T-helper 2 cell treated with Interferon-gamma antibody and Interleukin-4, amounts not matched to agents 5 μg/mL and 100 μg/mL, for 36 hours (primary cell): Measurements from ENCODE around the gene BPIFA1.

Source experiments
- DNase-seq: peaks from one replicate; pipeline ENCODE4 v3.0.0; 2021; ENCODE audit warnings: low spot score
- H3K27ac Mint-ChIP-seq: one replicate; pipeline ENCODE4 v1.8.0; 2021; ENCODE audit warnings: mild to moderate bottlenecking, mixed read lengths
- H3K27me3 Mint-ChIP-seq: one replicate; pipeline ENCODE4 v1.8.0; 2021; ENCODE audit warnings: low read depth, mixed read lengths
- H3K36me3 Mint-ChIP-seq: one replicate; pipeline ENCODE4 v1.8.0; 2021; ENCODE audit warnings: low read depth, mixed read lengths
- H3K4me1 Mint-ChIP-seq: one replicate; pipeline ENCODE4 v1.8.0; 2021; ENCODE audit warnings: low read depth, mixed read lengths
- H3K4me3 Mint-ChIP-seq: one replicate; pipeline ENCODE4 v1.8.0; 2022; ENCODE audit warnings: mild to moderate bottlenecking, moderate library complexity, mixed read lengths
- H3K9me3 Mint-ChIP-seq: one replicate; pipeline ENCODE4 v1.8.0; 2021; ENCODE audit warnings: mixed read lengths

The BPIFA1 gene

DNA sequence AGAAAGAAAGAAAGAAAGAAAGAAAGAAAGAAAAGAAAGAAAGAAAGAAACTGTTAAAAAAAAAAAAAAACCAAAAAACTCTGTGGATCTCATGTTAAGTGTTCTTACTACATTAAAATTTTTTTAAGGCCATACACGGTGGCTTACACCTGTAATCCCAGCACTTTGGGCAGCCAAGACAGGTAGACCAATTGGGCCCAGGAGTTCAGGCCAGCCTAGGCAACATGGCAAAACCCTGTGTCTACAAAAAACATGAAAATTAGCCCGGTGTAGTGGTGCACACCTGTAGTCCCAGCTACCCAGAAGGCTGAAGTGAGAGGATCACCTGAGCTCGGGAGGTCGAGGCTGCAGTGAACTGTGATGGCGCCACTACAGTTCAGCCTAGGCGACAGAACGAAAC lies 4.6 kb upstream of the BPIFA1 start:
- Mint-ChIP-seq H3K4me1 (peaks cover 5% of the 10 kb centered on the region), H3K9me3 (no peaks in the 10 kb centered on the region), H3K4me3 (no peak overlapping the region), H3K27me3 (no peaks in the 10 kb centered on the region), H3K36me3 (no peaks in the 10 kb centered on the region), H3K27ac (no peak overlapping the region)
- DNase-seq, result no peak

DNA sequence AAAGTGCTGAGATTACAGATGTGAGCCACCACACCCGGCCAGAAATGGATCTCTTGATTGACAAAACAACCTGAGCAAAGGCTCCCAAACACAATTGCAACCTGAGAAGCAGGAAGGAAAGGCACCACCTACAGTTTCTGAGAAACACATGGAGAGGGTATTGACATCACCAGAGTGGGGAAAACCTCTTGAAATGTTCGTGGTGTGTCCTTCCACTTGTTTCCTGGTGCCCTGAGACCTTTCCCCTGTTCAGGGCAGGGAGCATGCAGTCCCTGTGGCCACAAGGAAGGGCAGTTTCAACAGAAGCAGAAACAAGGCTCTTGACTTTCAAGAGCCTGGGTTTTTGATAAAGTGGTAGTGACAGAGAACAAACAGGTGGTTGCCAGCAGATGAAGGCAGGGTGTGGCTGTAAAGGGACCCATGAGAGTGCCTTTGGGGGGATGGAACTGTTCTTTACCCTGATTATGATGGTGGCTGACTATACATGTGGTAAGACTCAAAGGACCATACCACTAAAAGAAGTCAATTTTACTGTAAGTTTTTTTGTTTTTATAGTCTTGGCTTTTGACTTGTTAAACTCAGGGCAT lies 3.2 kb upstream of the BPIFA1 start:
- Mint-ChIP-seq H3K9me3 (no peaks in the 10 kb centered on the region), H3K36me3 (no peaks in the 10 kb centered on the region), H3K4me1 (peaks cover 5% of the 10 kb centered on the region), H3K4me3 (no peak overlapping the region), H3K27me3 (no peaks in the 10 kb centered on the region), H3K27ac (no peak overlapping the region)
- no peak for DNase-seq

DNA sequence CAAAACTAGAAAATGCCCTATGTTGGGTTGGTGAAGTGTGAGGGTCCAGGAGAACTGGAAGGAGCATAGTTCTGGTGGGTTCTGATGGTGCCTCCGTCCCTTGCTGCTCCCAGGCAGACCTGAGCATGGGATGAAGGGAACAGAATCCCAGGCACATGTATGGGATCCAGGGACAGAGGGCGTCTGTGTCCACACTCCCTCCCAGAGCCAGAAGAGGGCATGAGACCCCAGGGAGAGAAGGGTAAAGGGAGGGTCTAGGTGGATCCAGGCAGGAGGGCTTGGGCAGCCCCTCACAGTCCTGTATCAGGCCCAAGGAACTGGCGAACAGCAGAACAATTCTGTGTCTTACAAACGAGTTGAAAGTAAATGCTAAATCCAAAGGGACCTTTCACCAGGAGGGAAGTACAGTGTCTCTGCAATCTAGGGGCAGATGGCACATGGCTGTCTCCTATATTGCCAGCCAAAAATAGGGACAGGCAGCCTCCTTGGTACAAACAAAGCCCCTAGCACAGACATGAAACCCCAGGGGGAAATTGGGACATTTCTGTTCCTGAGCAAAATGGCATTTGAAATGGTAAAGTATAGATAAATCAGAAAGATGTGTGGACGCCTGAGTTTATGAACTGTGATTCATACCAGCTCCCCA lies 2.5 kb upstream of the BPIFA1 start:
- no peak overlapping the region for H3K27ac Mint-ChIP-seq
- H3K36me3 Mint-ChIP-seq, result no peaks in the 10 kb centered on the region
- no peak overlapping the region for H3K4me3 Mint-ChIP-seq
- no peaks in the 10 kb centered on the region for H3K9me3 Mint-ChIP-seq
- peaks cover 5% of the 10 kb centered on the region for H3K4me1 Mint-ChIP-seq
- DNase-seq, result no peak
- H3K27me3 Mint-ChIP-seq, result no peaks in the 10 kb centered on the region

DNA sequence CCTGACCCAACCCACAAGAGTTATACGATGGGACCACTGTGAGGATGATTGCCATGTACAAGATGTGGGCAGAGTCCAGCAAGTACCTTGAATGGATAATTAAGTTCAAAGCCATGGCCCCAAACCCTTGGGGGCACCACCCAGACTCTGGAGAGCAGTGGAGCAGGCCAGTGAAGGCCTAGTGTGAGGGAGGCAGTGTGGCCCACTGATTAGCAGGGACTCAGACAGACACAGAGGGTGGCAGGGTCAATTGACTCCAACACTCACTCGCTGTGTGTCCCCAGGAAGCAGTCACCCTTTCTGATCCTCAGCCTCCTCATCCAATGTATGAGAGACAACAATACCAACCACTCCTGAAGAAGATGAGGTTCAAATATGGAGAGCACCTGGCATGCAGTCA lies 1.7 kb upstream of the BPIFA1 start:
- Mint-ChIP-seq H3K9me3 (no peaks in the 10 kb centered on the region), H3K4me3 (no peak overlapping the region), H3K4me1 (peaks cover 5% of the 10 kb centered on the region), H3K36me3 (no peaks in the 10 kb centered on the region), H3K27me3 (no peaks in the 10 kb centered on the region), H3K27ac (no peak overlapping the region)
- DNase-seq, result no peak

DNA sequence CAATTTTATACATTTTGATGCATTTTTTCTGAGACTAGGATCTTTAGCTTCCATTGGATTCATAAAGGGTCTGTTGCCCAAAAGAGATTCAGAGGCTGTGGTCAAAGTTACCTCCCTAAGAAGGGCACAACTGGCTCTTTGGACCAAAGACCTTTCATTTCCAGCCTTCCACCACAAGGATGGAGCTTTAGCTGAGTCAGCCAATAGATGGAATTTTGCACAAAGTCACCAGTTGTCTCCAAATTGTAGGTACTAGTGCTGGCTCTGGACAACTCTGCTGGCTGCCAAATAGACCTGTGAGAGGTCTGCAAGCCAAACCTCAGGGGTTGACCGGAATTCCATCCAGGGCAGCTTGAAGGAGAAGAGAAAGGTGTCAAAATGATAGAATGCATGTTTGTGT lies 555 bp downstream of the BPIFA1 start:
- Mint-ChIP-seq H3K9me3 (no peaks in the 10 kb centered on the region), H3K4me1 (no peaks in the 10 kb centered on the region), H3K27me3 (no peaks in the 10 kb centered on the region), H3K27ac (no peak overlapping the region), H3K36me3 (no peaks in the 10 kb centered on the region), H3K4me3 (no peak overlapping the region)
- DNase-seq, result no peak

DNA sequence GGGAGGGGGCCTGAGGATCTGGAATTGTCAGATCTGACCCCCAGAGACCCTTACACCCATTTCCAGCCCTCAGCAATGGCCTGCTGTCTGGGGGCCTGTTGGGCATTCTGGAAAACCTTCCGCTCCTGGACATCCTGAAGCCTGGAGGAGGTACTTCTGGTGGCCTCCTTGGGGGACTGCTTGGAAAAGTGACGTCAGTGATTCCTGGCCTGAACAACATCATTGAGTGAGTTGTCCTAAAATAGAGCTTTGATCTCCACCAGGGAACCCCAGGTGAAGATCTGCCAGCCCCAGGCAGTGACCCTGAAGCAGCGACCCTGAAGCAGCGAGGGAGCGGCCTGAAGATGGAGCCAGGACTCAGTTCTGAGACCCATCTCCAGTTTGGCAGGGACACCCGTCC lies 2.2 kb downstream of the BPIFA1 start:
- Mint-ChIP-seq H3K9me3 (no peaks in the 10 kb centered on the region), H3K36me3 (no peaks in the 10 kb centered on the region), H3K4me1 (no peaks in the 10 kb centered on the region), H3K27me3 (no peaks in the 10 kb centered on the region), H3K27ac (no peak overlapping the region), H3K4me3 (no peak overlapping the region)
- no peak for DNase-seq

DNA sequence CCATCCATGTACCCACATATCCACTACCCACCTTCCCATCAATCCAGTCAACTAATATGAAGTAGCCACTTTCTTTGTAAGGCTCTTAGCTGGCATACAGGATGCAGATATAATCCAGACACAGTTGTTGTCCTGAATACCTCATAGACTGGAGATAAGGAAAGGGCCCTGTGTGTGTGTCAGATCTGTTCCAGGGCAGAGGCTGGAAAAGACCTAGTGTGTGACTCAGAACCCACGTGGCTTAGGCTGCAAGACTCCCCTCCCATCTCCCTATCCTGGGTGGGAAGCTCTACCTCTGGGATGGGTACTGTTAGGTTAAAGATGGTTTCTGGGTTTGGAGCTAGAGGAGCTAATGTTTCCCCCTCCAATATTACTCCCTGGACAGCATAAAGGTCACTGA lies 3.6 kb downstream of the BPIFA1 start:
- Mint-ChIP-seq H3K36me3 (no peaks in the 10 kb centered on the region), H3K27me3 (peaks cover 3% of the 10 kb centered on the region), H3K4me3 (no peak overlapping the region), H3K9me3 (no peaks in the 10 kb centered on the region), H3K4me1 (no peaks in the 10 kb centered on the region), H3K27ac (no peak overlapping the region)
- DNase-seq, result no peak

DNA sequence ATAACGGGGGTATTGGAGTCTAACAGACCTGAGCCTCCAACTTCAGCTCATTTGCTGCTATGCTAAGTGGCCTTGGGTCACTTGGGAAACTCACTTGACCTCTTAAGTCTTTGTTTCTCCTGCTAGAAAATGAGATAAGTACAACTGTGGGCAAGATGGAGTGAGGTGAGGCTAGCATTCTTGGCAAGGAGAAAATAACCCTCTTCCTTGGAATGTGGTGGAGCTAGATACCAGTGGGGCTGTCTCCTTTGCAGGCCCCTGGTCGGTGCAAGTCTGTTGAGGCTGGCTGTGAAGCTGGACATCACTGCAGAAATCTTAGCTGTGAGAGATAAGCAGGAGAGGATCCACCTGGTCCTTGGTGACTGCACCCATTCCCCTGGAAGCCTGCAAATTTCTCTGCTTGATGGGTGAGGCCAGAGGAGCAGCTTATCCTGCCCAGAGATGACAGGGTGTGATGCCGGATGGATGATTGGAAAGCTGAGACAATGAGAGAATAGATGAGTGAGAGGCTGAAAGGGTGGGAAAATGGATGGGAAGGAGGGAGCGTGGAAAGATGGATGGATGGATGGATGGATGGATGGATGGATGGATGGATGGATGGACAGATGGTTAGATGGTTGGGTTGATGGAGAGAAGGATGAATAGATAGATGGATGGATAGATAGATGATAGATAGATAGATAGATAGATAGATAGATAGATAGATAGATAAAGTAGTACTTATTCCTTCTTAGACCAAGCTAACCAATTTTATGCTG lies 4.4 kb downstream of the BPIFA1 start:
- Mint-ChIP-seq H3K36me3 (no peaks in the 10 kb centered on the region), H3K4me1 (no peaks in the 10 kb centered on the region), H3K27ac (no peak overlapping the region), H3K4me3 (no peak overlapping the region), H3K27me3 (peaks cover 4% of the 10 kb centered on the region), H3K9me3 (no peaks in the 10 kb centered on the region)
- no peak for DNase-seq

DNA sequence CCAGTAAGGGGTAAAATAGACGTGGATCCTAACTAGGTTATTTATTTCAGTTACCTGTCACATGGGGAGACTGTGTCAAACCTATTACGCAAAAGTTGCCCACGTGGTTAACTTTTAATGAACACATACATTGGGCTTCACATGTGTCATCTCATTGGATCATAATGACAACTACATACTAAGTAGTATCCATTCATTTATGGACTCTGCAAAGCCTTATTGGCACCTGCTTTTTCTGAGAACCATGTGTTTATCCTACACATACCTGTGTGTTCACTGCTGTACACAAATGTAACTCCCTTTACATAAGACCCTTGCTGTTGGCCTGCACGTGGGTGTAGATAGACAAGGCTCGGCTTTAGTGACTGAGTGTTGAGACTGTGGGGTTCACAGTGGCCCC lies 5.1 kb downstream of the BPIFA1 start:
- H3K27ac Mint-ChIP-seq, result no peak overlapping the region
- peaks cover 4% of the 10 kb centered on the region for H3K27me3 Mint-ChIP-seq
- no peaks in the 10 kb centered on the region for H3K9me3 Mint-ChIP-seq
- no peaks in the 10 kb centered on the region for H3K36me3 Mint-ChIP-seq
- no peak overlapping the region for H3K4me3 Mint-ChIP-seq
- no peak for DNase-seq
- no peaks in the 10 kb centered on the region for H3K4me1 Mint-ChIP-seq

DNA sequence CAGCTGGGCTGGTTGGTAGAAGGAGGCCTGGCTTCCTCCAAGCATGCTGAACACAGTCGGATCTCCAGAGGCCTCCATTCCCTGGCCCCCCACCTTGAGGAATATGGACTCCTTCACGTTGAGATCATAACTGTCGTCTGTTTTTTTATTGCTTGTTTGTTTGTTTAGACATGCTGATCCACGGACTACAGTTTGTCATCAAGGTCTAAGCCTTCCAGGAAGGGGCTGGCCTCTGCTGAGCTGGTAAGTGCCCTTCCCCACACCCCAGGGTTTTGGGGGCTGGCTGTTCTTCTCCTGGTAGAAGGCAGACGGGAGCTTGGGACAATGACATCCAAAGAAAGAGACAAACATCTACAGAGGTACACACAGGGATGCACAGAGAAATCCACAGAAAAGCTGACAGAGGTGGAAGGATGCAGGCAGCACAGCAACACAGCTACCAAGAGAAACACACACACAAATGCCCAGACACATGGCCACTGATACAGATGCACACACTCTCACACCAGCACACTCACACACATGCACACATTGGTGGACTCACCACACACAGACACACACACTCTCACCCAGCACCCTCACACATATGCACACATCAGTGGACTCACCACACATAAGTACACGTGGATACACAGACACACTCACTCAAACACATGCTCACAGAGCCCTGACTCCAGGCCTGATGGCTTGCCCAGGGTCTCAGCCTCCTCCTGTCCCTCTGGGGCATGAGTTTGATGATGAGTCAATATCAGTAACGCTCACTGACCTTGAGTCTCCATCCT lies 6.7 kb downstream of the BPIFA1 start:
- no peak for DNase-seq
- no peaks in the 10 kb centered on the region for H3K9me3 Mint-ChIP-seq
- H3K4me1 Mint-ChIP-seq, result no peaks in the 10 kb centered on the region
- no peak overlapping the region for H3K4me3 Mint-ChIP-seq
- H3K27ac Mint-ChIP-seq, result no peak overlapping the region
- peaks cover 4% of the 10 kb centered on the region for H3K27me3 Mint-ChIP-seq
- no peaks in the 10 kb centered on the region for H3K36me3 Mint-ChIP-seq

DNA sequence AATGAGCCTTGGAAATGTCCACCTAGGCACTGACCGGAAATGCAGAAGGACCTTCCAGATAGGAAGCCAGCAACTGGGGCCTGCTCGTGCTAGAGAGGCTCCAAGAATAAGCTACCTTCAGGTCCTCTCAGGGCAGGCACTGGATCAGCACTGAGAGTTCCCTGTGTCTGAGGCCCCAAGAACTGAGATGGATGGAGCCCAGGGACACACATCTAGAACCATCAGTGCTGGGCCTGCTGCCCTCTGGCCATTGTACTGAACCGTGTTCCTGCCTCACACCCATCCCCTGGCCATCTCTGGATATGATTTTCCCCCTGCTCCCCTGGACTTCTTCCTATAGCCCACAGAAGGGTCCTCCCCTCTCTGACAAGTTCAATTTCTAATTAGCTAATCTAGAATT lies 10.3 kb downstream of the BPIFA1 start:
- no peaks in the 10 kb centered on the region for H3K36me3 Mint-ChIP-seq
- no peak overlapping the region for H3K4me3 Mint-ChIP-seq
- H3K27ac Mint-ChIP-seq, result no peak overlapping the region
- peaks cover 4% of the 10 kb centered on the region for H3K27me3 Mint-ChIP-seq
- no peaks in the 10 kb centered on the region for H3K4me1 Mint-ChIP-seq
- no peak for DNase-seq
- no peaks in the 10 kb centered on the region for H3K9me3 Mint-ChIP-seq

DNA sequence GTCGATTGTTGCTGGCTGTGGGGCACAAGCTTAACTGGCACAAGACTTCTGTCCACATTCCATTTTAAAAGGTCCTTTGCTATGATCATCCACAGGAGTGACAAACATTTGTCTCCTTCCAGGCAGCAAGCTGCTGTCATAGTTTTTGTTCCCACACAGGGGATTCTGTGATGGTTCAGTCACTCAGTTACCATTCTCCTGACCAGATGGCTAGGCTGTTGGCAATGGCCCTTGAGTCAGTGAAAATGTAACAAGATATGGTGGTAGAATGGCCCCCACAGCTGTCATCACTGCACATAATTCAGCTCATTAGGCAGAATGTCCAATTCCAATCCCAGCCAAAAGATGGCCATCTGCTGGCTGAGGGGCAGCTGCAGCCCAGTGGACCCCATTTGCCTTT lies 13.7 kb downstream of the BPIFA1 start:
- peaks cover 3% of the 10 kb centered on the region for H3K27me3 Mint-ChIP-seq
- H3K36me3 Mint-ChIP-seq, result no peaks in the 10 kb centered on the region
- no peak for DNase-seq
- H3K4me3 Mint-ChIP-seq, result no peak overlapping the region
- no peaks in the 10 kb centered on the region for H3K9me3 Mint-ChIP-seq
- H3K27ac Mint-ChIP-seq, result no peak overlapping the region
- H3K4me1 Mint-ChIP-seq, result no peaks in the 10 kb centered on the region

DNA sequence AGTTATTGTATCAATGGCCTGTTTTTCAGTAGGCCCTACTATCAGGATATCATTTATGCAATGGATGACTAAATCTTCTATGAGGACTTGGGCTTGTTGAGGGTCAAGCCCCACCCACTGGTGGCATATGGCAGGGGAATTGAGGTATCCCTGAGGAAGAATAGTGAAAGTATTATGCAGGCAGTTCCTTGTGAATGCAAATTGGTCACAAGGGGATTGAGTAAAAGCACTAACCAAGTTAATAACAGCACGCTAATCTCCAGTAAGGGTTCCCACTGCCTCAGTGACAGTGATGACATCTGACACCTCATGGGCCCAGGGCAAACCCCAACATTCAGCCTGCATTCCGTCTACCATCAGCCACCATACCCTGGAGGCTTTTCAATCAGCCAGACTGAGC lies 14.9 kb downstream of the BPIFA1 start:
- Mint-ChIP-seq H3K9me3 (no peaks in the 10 kb centered on the region), H3K4me3 (no peak overlapping the region), H3K27ac (no peak overlapping the region), H3K4me1 (no peaks in the 10 kb centered on the region), H3K27me3 (peaks cover 3% of the 10 kb centered on the region), H3K36me3 (no peaks in the 10 kb centered on the region)
- DNase-seq, result no peak

DNA sequence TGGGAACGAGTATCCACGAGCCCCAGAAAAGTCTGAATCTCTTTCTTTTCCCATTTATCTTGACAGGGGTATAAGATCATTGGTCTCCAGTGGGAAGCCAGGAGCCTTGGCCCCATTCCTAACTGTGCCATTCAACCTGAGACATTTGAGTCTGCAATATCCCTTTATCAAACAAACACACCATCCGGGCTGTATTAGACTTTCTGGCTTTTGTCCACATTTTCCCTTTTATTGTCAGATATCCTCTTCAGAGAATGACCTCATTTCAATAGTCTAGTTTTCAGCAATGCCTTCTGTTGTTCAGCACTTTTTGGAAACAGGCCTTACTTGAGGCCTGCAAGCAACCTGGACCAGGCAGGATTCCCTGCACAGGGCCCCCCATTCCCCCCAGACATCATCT lies 15.7 kb downstream of the BPIFA1 start:
- Mint-ChIP-seq H3K4me3 (no peak overlapping the region), H3K27me3 (peaks cover 5% of the 10 kb centered on the region), H3K27ac (no peak overlapping the region), H3K36me3 (no peaks in the 10 kb centered on the region), H3K4me1 (no peaks in the 10 kb centered on the region), H3K9me3 (no peaks in the 10 kb centered on the region)
- no peak for DNase-seq
